GM21447 (cell line): Measurements from ENCODE around the gene PHC1.
"Not testable (repeated sequence)": the region's sequence is repeated elsewhere in the genome, so short reads cannot be mapped to it uniquely, and the experiment has no call there.

Source experiments
- ATAC-seq: cut with Tn5 transposase; IDR thresholded peaks from one replicate; pipeline ENCODE4 v1.9.1; 2021; ENCODE audit not compliant: unreplicated experiment

PHC1 gene

DNA sequence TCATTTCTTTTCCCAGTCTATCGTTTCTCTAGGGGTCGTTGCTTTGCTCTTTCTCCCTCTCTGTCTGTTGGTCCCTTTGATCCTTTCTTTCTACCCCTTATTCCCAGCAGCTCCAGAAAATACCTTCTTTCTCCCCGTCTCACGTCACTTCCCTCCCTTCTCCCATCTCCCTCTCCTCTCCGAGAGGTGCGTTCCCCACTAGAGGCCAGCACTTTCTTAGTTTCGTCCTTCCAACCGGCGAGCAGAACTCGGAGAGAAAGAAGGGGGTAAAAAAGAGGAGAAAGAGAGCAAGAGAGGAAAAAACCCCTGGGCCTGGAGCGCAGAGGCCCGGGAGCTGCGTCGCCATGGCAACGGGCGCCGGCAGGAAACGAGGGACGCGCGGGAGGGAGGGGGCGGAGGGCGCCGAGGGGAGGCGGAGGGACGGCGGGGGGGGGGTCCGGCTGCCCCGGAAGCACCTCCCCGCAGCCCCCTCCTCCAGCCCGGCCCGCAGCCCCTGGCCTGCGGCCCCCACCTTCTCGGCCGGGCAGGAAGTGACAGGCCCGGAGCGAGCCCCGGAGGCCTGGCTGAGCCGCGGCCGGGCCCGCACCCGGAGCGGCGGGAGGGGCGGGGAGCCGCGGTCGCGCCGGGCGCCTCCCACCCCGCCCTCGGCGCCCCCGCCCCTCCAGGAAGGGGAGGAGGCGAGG, at the start of gene PHC1:
Gene PHC1, plus strand, starts transcription at position 477 of the 683 bp plus-strand sequence. CDS start 3,169 bp downstream, outside the sequence.
- ATAC-seq = peak; percentile 46

DNA sequence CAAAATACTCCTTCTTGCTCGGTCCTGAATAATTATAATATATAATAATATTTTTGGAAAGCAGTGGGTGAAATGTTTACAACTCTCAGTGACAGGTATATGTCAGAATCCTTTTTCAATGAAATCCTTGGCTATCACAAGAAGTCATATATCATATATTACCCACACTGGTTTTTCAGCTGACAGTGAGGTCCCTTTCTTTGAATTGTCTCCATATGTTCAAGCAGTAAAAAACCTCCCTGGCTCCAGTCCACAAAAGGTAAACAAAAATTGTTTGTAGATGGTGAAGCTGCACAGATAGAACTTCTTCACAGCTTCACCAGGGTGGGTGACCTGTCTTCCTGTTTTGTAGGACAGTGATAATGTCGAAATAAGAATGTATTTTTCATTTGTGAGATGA, 47.9 kb upstream of the PHC1 start:
- ATAC-seq = no peak

DNA sequence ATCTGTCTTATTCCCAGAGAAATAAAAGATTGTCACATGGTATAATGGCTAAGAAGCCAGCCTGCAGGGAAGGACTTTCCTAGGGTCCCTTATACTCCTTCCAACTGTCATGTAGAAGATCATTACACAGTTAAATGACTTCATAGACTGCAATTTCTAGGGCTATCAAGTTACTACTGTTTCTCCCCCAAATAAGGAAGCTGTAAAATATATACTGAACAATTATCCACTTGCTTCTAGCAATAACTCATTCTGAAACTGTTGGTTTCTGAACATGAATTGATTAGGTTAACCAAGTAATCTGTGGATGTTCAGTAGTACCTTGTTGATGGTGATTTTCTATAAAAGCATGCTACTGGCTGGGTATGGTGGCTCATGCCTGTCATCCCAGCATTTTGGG, 47.3 kb upstream of the PHC1 start:
- no peak for ATAC-seq

DNA sequence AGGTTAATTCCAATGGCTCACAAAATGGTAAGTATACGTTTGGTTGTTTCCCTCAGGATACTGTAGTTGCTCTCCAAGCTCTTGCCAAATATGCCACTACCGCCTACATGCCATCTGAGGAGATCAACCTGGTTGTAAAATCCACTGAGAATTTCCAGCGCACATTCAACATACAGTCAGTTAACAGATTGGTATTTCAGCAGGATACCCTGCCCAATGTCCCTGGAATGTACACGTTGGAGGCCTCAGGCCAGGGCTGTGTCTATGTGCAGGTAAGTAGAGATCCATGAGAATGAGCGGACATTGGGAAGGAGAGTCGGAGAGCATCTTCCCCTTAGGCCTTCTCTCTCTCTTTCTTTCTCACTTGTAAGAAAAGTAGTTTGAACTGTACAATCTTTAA, 46.5 kb upstream of the PHC1 start:
- ATAC-seq = no peak

DNA sequence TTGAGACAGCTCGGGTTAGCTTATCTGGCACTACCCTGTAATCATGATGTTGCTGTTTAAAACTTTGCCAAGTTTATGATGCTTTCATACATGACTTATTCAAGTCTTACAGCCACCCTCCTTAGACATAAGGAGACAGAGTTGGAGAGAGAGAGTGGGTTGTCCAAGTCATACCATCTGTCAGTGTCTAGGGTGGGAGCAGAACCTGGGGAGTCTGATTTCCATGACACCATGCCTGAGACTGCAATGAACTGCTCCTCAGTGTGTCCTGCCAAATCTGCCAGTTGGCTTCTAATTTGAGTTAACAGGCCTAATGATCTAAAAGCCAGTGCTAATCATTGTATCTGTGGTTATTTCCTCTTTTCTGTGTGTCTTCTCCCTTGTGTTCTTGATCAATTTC, 43.7 kb upstream of the PHC1 start:
- ATAC-seq = no peak

DNA sequence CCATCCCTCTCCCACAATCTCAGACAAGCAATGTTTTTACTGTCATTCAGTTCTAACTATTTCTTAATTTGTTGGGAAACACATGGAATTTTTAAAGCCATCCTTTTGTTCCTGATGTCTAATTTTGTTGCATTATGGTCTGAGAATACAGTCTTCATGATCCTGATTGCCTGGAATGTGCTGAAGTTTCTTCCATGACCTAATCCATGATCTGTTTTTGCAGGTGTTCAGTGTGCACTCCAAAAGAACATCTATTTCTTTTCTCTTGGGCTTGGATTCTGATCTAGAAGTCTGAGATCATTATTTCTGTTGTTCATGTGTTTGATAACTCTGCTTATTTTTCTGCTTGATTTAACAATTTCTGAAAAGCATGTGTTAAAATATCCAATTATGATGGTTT, 43.2 kb upstream of the PHC1 start:
- ATAC-seq = no peak

DNA sequence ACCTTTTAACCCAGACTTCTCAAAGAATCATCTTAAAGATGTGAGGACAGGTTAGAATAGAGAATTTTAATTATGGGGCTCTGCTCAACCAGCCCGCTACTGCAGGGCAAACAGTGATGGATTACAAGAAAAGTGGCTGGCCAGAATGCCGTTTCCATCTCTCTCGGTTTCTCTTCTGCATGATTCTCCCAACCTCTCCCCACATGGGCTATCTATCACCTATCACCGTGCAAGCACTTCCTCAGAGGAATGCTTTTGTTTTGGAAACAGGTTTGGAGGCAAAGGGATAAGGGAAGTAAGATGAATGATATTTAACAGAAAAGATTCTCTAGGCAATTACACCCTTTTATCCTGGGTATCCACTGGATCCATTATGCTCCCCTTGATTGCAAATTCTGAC, 37.4 kb upstream of the PHC1 start:
- no peak for ATAC-seq

DNA sequence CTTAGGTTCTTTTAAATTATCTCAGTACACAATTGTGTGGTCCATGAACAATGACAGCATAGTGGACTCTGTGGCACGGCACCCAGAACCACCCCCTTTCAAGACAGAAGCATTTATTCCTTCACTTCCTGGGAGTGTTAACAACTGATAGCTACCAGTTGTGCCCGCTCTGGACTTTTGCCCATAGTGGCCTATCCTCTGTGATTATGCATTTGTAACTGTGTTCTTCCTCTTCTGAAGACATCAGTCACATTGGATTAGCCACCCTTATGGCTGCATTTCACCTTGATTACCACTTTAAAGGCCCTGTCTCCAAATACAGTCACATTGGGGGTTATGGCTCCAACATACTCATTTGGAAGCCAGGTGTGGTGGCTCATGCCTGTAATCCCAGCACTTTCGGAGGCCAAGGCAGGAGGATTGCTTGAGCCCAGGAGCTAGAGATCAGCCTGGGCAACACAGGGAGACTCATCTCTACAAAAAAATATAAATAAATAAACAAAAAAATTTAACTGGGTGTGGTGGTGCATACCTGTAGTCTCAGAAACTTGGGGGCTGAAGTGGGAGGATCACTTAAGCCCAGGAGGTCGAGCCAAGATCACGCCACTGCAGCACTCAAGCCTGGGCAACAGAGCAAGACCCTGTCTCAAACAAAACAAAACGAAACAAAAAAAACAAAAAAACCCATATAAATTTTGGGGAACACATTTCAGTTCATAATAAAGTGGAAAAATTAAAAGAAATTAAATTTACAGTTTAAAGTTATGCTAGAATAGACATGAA, 27.6 kb upstream of the PHC1 start:
- no peak for ATAC-seq

DNA sequence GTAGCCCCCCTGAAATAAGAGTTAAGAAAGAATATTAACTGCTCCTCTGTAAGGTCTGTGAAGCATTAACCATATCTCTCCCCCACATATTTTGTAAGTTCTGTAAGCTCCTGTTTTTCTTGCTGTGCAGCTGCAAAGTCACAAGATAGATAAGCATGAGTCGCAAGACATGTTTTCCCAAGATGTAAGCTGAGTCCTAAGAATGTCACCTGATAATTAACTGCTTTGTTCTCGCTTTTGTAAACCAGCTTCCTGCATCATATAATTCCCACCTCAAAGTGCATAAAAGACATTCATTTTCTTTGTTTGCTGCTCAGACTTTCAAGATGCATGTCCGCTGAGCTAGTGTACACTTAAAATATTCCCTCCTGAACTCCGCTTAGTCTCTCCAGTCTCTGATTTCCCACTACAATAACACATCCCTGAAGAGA, 27.0 kb upstream of the PHC1 start:
- ATAC-seq = no peak

DNA sequence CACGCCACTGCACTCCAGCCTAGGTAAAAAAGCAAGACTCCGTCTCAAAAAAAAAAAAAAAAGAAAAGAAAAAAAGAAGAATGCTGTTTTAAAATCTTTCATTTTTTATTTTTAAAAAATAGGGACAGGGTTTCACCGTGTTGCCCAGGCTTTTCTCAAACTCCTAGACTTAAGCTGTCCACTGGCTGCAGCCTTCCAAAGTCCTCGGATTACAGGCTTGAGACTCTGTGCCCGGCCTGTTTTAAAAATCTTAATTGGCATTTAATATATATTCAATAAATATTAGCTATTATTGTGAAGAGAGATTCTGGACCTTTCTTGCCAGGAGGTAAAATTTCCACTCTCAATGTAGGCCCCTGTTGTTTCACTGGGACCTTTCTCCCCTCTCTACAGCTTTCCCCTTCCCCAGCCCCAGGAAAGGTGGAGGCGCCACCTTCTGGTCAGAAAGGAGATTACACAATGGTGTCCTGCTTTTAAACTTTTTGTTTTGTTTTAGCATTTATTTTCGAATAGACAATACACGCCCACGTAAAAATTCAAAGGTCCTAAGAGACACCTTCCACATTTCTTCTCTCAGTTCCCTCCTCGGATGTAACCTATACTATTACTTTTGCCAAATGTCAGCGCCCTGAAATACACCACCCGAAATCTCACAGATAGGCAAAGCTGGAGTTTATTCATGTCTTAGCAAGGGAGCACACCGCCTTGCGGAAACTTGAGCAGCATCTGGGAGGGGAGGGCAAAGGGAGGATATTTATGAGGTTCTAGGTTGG, 23.8 kb upstream of the PHC1 start:
- ATAC-seq = peak; percentile 60

DNA sequence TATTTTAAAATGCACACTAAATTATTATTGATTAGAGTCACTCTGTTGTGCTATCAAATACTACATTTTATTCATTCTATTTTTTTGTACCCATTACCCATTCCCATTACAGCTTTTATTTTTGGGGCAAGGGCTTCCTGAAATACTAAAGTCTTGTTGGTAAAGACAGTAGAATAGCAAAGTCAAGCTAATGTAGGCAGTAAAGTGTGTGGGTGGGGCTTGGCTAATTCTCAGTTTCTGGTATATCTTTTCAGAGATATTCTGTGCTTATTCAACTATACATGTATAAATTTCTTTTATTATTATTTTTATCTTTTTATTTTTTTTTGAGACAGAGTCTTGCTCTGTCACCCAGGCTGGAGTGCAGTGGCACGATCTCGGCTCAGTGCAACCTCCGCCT, 22.3 kb upstream of the PHC1 start:
- no peak for ATAC-seq

DNA sequence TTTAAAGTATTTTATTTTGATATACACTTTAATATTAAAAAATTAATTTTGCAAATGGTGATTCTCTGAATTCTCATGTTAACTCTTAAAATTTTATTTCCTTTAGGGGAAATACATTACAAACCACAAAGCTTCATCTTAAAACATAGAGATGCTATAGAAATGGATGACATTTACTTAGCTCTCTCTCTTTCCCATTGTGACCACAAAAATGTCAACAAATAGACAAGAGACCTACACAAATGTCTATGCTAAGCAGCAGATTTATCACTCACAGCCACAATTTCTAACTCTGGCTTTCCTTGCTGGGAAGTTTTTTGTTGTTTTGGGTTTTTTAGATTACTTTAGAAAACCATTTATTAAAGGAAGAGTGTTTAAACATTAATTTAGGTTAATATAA, 19.9 kb upstream of the PHC1 start:
- ATAC-seq = no peak

DNA sequence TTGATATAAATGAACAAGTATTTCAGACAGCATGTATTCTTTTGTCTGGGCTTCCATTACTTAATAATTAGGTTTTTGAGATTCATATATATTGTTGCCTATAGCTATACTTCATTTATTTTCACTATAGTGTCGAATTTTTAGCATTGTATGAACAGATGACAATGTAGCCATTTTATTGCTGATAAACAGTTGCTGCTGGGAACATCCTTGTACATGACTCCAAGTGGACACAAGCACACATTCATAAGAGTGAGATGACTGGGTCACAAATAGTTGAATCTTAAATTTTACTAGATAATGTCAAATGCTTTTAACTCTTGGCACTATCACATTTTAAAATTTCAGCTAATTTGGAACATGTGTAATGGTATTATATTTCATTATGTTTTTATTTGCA, 19.3 kb upstream of the PHC1 start:
- no peak for ATAC-seq

DNA sequence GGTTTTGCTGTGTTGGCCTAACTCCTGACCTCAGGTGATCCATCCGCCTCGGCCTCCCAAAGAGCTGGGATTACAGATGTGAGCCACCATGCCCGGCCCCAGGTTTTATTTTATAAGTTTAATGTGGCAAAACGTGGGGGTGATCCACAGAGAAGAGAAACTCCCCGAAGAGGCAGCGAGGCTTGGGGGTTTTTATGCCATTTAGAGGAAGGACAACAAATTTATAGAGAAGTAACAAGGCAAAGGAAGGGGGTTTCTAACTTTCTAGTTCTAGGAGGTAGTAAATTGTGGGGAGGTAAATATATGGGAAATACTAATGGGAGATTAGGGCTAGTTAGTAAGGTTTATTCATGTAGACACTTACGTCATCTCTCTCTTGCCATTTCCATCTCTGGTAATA, 17.2 kb upstream of the PHC1 start:
- no peak for ATAC-seq

DNA sequence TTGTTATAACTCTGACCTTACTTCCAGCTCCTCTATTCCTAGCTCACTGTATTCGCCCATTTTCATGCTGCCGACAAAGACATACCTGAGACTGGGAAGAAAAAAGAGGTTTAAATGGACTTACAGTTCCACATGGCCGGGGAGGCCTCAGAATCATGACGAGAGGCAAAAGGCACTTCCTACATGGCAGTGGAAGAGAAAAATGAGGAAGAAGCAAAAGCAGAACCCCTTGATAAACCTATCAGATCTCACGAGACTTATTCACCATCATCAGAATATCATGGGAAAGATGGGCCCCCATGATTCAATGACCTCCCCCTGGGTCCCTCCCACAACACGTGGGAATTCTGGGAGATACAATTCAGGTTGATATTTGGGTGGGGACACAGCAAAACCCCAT, 14.5 kb upstream of the PHC1 start:
- no peak for ATAC-seq

DNA sequence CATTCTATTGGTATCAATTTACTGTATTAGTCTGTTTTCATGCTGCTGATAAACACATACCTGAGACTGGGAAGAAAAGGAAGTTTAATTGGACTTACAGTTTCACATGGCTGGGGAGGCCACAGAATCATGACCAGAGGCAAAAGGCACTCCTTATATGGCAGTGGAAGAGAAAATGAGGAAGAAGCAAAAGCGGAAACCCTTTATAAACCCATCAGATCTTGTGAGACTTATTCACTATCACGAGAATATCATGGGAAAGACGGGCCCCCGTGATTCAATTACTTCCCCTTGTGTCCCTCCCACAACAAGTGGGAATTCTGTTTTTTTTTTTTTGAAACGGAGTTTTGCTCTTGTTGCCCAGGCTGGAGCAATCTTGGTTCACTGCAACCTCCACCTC, 11.6 kb upstream of the PHC1 start:
- ATAC-seq = not testable (repeated sequence)

DNA sequence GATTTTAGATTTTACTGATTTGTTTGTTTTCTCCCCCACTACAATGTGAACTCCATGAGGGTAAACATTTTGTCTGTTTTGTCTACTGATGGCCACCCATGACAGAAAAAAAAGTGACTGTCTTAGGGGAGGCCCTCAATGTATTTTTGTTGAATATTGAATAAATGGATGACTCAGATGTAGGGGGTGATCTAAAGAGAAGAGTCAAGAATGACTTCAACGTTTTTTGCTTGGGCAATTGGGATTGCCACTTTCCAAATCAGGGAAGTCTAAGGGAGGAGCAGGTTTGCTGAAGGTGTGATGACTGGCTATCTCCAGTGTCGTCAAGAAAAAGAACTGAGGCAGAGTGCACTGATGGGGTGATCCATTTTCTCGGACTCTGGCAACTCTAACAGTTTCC, 10.7 kb upstream of the PHC1 start:
- no peak for ATAC-seq

DNA sequence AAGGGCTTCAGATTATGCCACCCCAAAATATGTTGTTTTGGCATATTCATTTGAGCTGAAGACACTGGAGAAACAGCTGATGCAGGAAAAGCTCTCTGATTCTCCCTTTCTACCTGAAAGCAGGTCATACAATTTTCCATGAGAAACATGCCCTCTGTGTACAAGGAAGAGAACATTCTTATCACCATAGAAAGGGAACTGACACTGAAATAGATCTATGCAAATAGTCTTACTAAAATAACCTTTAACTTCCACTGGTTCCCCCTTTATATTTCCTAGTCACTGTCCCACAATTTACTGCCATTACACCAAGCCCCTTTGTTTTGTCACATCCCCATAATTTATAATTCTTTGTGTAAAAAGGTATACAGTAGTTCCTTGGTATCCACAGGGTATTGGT, 9.6 kb upstream of the PHC1 start:
- no peak for ATAC-seq

DNA sequence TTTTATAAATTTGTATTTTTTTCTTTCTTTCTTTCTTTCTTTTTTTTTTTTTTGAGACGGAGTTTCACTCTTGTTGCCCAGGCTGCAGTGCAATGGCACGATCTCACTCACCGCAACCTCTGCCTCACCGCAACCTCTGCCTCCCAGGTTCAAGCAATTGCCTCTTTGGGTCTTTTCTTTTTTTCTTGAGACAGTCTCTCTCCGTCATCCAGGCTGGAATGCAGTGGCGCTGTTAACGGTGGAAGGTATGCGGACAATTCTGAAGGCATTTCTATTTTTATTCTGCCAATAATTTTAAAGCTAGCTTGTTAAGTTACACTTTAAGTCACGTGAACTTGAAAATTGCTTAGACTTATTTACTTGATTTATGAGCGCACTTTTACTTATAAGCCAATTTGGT, 8.8 kb upstream of the PHC1 start:
- ATAC-seq = no peak

DNA sequence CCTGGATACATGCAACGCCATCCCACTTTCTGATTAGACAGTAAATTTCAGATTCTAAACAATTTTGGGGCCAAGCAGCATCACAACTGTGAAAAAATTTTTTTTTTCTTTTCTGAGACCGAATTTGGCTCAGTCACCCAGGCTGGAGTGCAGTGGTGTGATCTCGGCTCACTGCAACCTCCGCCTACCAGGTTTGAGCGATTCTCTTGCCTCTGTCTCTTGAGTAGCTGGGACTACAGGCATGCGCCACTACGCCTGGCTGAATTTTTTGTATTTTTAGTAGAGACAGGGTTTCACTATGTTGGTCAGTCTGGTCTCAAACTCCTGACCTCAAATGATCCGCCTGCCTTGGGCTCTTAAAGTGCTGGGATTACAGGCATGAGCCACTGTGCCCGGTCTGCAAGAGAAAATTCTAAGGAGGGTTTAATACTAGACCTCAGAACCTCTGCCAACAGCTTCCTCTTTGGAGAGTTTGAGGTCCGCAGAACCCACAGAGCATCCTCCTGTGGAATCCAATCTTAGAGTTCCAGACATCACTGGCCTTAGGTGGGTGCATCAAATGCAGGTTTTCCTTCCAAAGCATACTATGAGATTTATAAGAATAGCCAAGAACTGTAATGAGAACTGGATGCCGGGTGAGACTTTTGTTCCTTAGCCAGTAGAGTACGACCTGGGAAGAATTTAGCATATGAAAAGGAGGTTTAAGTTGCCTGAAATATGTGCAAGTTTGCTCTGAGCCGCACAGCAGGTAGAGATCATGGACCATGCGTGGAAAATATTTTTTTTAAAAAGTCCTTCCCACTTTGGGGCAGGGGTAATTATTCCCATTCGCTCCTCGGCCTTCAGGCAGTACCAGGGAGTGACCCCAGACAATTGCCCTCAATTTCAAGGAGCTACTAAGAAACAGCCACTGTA, 7.8 kb upstream of the PHC1 start:
- ATAC-seq = no peak

DNA sequence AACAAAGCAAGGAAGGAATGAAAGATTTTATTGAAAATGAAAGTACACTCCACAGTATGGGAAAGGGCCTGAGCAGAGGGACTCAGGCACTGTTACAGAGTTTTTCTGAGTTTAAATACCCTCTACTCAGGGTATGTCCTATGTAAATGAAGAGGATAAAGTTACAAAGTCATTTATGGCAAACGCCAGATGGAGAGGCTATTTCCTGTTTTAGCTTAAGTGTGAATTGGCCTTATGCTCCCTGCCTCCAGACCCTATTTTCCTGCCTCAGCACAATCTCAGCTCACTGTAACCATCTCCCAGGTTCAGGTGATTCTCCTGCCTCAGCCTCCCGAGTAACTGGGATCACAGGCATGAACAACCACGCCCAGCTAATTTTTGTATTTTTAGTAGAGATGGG, 6.8 kb upstream of the PHC1 start:
- ATAC-seq = no peak
